Measurements from ENCODE around the gene TTC16.

- no peak for TF ChIP-seq CHD2 (IDR thresholded peaks at IDR 0.05; ENCODE audit: low read length)
- TF ChIP-seq POLR2A (IDR thresholded peaks at IDR 0.05; ENCODE audit: control extremely low read depth in 1 of 2, low read depth in 2 of 2, low read length in 2 of 2): no peak
- no peak for TF ChIP-seq TAF1 (IDR thresholded peaks at IDR 0.05; ENCODE audit: low read depth, low read length)
- TF ChIP-seq RFX5 (IDR thresholded peaks at IDR 0.05; ENCODE audit: borderline replicate concordance, low read depth, low read length): no peak
Measured at GRCh38 chr9:127770905-127771569, 55.2 kb downstream of the TTC16 start.
